GM23248 (cell line): ENCODE results near the gene KAZN.

ENCODE experiments used
- EZH2 ChIP-seq: fragments of 200-600 bp; sonication (generic); IDR thresholded peaks from 2 replicates; pipeline ENCODE4 v1.6.1; 2018; ENCODE audit warnings: antibody characterized with exemption, mild to moderate bottlenecking; ENCODE audit not compliant: insufficient read depth, poor library complexity, severe bottlenecking
- EZH2phosphoT487 ChIP-seq: fragments of 200-600 bp; sonication (generic); IDR thresholded peaks from 2 replicates; pipeline ENCODE4 v1.6.1; 2018; ENCODE audit warnings: antibody characterized with exemption, moderate library complexity, mild to moderate bottlenecking, low read depth; ENCODE audit not compliant: insufficient read depth

DNA sequence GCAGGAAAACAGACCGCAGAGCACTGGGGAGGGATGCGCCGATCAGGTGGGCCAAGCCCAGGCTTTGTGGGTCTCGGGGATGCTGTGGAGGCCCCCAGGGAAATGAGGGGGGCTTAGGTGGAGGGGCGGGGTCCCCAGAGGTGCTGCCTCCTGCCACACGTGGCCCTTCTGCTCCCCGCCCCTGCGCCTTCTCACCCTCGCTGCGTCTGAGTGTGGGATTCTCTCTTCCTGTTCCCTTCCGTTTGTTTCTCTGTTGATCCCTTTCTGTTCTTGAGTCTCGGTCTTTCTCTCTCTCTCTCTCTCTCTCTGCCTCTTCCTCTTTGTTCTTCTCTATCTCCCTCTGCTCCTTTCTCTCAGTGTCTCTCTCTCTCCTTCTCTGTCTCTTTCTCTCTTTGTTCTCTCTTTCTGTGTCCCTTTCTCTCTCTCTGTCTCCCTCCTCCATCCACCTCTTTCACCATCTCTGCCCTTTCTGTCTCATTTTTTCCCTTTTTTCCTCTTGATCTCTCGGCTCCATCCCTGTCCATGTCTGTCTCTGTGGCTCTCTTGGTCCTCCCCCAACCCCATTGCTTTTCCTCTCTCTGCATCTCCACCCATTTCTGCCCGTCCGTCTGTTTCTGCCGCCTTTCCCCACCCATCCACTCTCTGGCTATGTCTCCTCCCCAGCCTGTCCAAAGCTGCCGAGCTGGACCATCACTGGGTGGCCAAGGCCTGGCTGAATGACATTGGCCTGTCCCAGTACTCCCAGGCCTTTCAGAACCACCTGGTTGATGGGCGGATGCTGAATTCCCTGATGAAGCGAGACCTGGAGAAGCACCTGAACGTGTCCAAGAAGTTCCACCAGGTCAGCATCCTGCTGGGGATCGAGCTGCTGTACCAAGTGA lies 502.6 kb downstream of the KAZN start:
- TF ChIP-seq EZH2 (no peak), EZH2phosphoT487 (no peak)
